OCI-M1 (cell line): Measurements from ENCODE around the gene GBF1.
"Not testable (repeated sequence)": the region's sequence is repeated elsewhere in the genome, so short reads cannot be mapped to it uniquely, and the experiment has no call there.

Experiments used
- DNase-seq: peaks from one replicate; lab custom pipeline; 2025; lab: John Stamatoyannopoulos, UW

The GBF1 gene

DNA sequence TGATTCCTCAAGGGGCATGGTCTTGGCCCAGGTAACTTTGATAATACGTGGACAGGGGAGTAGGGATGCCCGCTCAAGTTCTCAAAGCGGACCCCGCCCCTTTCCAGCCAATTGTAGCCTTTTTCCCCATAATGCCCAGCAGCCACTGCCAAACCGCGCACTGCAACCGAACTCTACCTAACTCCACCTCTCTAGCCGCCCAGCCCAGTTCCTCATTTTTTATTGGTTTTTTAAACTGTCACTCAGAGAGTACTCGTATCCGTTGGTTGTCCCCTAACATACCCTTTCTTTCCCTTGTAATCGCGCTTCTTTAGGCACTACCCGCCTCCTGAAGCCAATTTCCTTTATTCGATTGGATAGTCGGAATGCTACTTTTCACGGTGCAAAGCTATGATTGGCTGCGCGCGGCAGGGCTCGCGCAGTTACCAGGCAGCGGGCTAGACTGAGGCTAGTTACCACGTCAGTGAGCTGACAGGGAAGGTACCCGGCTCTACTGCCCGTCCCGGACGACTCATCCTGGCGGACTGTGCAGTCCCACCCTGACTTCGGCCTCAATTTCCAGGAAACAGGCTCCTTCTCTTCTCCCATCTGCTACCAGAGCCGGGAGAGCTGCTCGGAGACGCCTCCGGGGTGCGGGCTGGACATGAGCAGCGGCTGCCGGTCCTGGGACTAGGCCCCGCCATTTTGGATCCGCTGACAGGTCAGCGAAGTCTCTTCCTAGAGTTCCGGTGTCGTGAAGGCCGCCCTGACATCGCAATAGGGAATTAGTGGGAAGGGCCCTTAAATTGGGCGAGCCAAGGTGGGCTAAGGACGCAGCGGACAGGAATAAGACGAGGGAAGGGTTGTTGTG lies at the start of gene GBF1:
Gene GBF1 (plus strand): TSS at position 451 of the 850 bp plus-strand sequence. CDS start 13,407 bp downstream, outside the sequence.
- DNase-seq, result peak; percentile 100

DNA sequence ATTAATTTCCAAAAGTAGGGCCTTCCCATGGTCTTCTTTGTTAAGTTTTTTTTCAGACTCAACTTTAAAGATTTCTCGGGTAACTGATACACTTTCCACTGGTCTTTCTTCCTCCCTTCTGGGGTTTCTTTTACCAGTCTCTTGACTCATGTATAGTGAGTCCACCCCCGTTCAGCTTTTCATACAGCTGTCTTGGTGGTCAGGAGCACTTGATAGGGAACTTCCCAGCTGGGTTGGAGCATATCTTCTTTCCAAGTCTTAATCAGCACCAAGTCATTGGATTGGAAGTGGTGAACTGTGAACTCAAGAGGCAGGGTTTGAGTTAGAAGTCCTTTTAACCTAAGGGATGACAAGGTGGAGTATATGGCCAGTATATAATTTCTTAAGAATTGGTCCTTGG lies 48.4 kb upstream of the GBF1 start:
- no peak for DNase-seq

DNA sequence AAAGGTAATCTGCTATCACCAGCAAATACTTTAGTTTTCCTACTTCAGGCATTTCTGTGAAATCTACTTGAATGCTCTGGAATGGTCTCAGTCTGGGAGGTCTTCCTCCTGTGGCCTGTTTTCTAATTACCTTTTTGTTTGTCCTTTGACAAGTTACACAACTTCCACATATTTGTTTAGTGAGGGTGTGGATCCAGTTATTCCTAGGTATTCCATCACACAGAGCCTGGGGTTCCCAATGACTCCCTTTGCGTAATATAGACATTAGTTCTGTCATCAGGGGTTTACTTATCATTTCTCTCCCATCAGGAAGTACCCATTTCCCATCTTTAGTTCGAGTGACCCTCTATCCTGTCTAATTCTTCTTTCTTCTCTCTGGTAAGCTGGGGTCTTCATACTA lies 47.3 kb upstream of the GBF1 start:
- DNase-seq, result no peak

DNA sequence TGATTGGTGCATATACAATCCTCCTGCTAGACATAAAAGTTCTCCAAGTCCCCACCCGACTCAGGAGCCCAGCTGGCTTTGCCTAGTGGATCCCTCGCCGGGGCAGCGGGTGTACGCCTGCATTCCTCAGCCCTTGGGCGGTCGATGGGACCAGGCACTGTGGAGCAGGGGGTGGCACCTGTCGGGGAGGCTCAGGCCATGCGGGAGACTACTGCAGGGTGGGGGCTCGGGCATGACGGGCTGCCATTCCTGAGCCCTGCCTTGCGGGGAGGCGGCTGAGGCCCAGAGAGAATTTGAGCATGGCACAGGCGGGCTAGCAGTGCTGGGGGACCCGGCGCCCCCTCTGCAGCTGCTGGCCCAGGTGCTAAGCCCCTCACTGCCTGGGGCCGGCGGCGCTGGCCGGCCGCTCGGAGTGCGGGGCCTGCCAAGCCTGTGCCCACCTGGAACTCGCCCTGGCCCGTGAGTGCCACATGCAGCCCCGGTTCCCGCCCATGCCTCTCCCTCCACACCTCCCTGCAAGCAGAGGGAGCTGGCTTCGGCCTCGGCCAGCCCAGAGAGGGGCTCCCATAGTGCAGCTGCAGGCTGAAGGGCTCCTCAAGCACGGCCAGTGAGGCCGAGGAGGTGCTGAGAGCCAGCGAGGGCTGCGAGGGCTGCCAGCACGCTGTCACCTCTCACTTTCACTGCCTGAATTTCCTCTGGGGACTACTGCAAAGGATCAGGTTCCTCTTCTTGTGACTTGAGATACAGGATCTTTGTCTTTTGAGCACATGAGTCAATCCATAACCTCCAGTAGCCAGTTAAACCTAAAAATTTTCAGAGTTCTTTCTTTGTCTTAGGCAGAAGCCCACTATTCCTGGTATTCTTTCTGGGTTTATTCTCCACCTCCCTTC lies 44.3 kb upstream of the GBF1 start:
- DNase-seq, result no peak

DNA sequence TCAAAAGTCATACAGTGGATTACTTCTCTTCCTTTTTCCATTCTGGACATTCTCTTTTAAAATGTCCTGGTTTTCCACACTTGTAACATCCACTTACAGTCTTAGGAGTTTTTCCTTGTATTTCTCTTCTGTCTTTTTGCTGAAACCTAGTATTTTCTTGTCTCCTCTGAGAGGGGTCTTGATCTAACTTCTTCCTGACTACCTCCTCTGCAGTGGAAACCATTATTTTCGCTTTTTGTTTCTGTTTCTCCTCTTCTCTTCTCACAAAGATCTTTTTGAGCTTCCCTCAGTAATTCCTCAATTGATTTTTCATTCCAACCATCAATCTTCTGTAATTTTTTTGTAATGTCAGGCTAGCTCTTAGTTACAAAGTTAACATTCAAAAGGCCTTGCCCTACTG lies 42.9 kb upstream of the GBF1 start:
- no peak for DNase-seq

GRCh38 chr10:102208311-102209035 lies 36.9 kb upstream of the GBF1 start:
- no peak for DNase-seq

DNA sequence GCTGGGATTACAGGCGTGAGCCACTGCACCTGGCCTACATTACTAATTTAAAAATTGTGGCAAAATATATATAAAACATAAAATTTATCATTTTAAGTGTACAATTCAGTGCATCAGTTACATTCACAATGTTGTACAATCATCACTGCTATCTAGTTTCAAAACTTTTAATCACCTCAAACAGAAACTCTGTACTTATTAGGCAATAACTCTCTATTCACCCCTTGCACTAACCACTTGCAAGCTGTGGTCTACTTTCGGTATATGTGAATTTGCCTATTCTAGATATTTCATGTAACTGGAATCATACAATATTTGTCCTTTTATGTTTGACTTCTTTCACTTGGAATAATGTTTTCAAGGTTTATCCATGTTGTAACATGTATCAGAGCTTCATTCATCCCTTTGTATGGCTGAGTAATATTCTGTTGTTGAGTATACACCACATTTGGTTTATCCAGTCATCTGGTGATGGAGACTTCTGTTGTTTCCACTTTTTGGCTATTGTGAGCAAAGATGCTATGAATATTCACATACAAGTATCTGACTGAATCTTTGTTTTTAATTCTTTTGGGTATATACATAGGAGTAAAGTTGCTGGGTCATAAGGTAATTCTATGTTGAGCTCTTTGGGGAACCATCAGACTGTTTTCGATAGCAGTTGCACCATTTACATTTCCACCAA lies 33.6 kb upstream of the GBF1 start:
- no peak for DNase-seq

- not testable (repeated sequence) for DNase-seq
Observed at GRCh38 chr10:102213599-102213998, 31.7 kb upstream of the GBF1 start.

- no peak for DNase-seq
Observed at GRCh38 chr10:102219370-102219769, 26.0 kb upstream of the GBF1 start.

GRCh38 chr10:102220612-102221011 lies 24.7 kb upstream of the GBF1 start:
- no peak for DNase-seq

DNA sequence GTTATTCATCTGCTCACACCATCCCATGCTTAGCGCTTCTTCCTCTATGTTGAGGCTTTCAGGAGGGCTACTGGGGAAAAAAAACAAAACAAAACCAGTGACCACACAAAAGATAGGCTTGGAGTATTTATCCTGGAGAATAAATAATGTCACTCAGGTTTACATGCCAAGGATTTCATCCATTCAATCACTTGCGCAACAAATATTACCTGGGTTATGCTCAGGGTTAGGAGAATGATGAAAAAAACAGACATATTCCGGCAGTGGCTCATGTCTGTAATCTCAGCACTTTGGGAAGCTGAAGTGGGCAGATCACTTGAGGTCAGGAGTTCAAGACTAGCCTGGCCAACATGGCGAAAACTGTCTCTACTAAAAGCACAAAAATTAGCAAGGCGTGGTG lies 22.5 kb upstream of the GBF1 start:
- no peak for DNase-seq

- peak; percentile 88 for DNase-seq
Observed at GRCh38 chr10:102225646-102226541, 19.4 kb upstream of the GBF1 start, which contains the start of gene ELOVL3. Gene ELOVL3, plus strand, starts transcription at chr10:102226299. Its CDS starts 250 bp downstream, at chr10:102226549.

DNA sequence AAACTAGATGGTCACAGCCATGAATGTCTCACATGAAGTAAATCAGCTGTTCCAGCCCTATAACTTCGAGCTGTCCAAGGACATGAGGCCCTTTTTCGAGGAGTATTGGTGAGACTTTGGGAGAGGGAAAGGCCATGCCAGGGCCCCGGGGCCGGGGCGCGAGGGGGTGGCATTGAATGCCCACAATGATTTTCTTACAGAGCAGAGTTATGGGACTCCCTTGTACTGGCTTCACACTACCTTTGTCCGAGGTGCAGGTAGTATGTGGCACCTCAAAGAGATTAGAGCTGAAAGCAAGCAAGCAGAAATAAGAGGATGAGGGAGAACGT lies 18.8 kb upstream of the GBF1 start:
- no peak for DNase-seq

DNA sequence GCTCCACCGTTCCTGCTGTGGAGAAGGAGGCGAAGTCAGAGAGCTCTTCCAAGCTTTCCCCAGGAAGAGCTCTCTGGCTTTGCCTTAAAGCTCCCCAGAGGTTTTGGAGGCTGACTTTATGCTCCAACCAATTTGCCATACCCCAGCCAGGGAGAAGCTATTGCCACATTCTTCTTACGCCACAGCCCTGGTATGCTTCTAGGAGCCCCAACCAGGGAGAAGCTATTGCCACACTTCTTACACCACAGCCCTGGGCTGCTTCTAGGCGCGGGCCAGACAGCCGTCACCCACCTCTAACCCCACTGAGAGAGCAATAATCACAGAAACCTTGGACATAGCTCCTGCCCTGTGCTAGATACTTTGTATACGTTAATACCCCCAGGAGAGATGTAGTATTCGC lies 18.3 kb upstream of the GBF1 start:
- DNase-seq, result no peak

DNA sequence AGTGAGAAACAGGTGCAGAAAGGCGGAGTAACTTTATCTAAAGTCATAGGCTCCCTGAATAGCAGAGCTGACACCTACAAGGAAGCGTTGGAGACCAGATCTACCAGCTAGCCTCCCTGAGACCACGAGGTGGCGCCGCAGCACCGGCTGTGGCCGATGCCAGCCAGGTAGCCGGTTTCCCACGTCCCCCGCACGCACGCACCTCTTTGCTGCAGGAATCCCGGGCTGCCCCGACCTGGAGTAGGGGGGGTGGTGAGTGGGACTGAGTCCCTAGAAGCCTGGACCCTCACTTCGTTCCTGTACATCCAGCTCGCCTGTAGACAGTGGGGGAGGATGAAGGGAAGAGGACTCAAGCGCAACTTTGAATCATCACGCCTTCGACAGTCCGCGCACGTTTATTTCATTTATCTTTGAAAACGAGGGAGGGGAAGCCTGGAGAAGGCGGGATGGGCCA lies 15.5 kb upstream of the GBF1 start:
- peak; percentile 89 for DNase-seq

GRCh38 chr10:102230264-102230860 lies 15.0 kb upstream of the GBF1 start:
- no peak for DNase-seq

- DNase-seq, result no peak
Observed at GRCh38 chr10:102230861-102231356, 14.4 kb upstream of the GBF1 start.

- DNase-seq, result peak; percentile 64
Observed at GRCh38 chr10:102231357-102232318, 13.7 kb upstream of the GBF1 start.

DNA sequence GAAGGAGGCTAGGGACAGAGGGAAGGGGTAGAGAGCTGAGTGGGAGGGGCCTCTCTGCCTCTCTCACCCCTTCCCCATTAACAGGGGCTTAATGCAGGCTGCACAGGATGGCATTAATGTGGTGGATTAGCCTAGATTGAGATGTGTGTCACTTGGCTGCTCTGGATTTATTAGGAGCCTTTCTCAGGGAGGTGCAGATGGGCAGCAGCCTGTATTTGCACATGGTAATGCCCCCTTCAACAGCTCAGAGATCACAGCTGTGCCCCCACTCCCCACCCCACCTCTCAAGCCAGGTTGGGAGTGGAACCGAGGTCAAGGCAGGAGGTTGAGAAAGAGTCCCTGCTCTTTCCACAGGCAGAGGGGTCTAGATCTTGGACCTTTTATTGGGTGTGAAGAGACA lies 11.3 kb upstream of the GBF1 start:
- no peak for DNase-seq
